Vagina (tissue), 2 donors: ENCODE data around the gene OSBPL10. TPM values are rescaled to one million over a fixed set of nuclear protein-coding genes. Genes with fewer than 3 reads are reported as not detected.

ENCODE experiments used
- DNase-seq, 2 donors: peaks; one replicate each; pipeline ENCODE4 v3.0.0-alpha.2; 2017; ENCODE audit errors: extremely low spot score in 2 of 2
- H3K27ac ChIP-seq: fragments of 200-600 bp; sonication (generic); one replicate; pipeline ENCODE4 v1.5.1; 2019
- H3K27me3 ChIP-seq: fragments of 200-600 bp; sonication (generic); one replicate; pipeline ENCODE4 v1.5.1; 2019
- H3K36me3 ChIP-seq, 2 donors: fragments of 200-600 bp; sonication (generic); one replicate each; pipeline ENCODE4 v1.5.1; 2017 to 2019
- H3K4me1 ChIP-seq: fragments of 200-600 bp; sonication (generic); one replicate; pipeline ENCODE4 v1.5.1; 2019
- H3K4me3 ChIP-seq, 2 donors: fragments of 200-600 bp; sonication (generic); 1 replicate in 1 of 2; 2 replicates in 1 of 2; pipeline ENCODE4 v1.5.1; 2016 to 2019
- H3K9me3 ChIP-seq: fragments of 200-600 bp; sonication (generic); one replicate; pipeline ENCODE4 v1.5.1; 2019
- CTCF ChIP-seq, 3 experiments: fragments of 450-650 bp in 2 of 3; fragments of 200-600 bp in 1 of 3; sonication (generic) in 1 of 3; IDR thresholded peaks; one replicate each; pipeline ENCODE4 v1.5.1; 2017 to 2019; ENCODE audit warnings: antibody characterized with exemption in 3 of 3, mild to moderate bottlenecking in 2 of 3, moderate library complexity in 2 of 3
- POLR2A ChIP-seq, 2 donors: fragments of 450-650 bp; IDR thresholded peaks; one replicate each; pipeline ENCODE4 v1.6.1; 2017; ENCODE audit warnings: antibody characterized with exemption in 2 of 2, mild to moderate bottlenecking in 2 of 2, moderate library complexity in 2 of 2
- POLR2AphosphoS5 ChIP-seq, 2 donors: sonication (generic); formaldehyde crosslinking; IDR thresholded peaks; one replicate each; pipeline ENCODE4 v1.9.0; 2017; ENCODE audit warnings: antibody characterized with exemption in 2 of 2, mild to moderate bottlenecking in 2 of 2, low read depth in 1 of 2; ENCODE audit not compliant: insufficient read depth in 1 of 2
- intact Hi-C: fragments of 100-400 bp; cut with DNase I; formaldehyde crosslinking; loops from one replicate; pipeline ENCODE4 v1.15.1; 2023
- total RNA-seq: library from RNA; depleted of rRNA; stranded (reverse); fragments of >200 nt; gene quantifications from one replicate; pipeline ENCODE4 v1.2.3, GENCODE V29; 2016

Gene OSBPL10
- total RNA-seq, 1 donor from 2014 or later: 33.9 TPM

GRCh38 chr3:31841515-31841914 is 139.5 kb downstream of the OSBPL10 start:
- DNase-seq: no peak
- Histone ChIP-seq H3K27me3 (no peaks in the 10 kb centered on the region), H3K9me3 (no peaks in the 10 kb centered on the region), H3K4me1 (peaks cover under 1% of the 10 kb centered on the region), H3K27ac (no peak overlapping the region), H3K4me3 (no peak overlapping the region), H3K36me3 (no peaks in the 10 kb centered on the region)
- no peak for TF ChIP-seq POLR2A (IDR thresholded peaks at IDR 0.05)
- no peak for TF ChIP-seq CTCF (IDR thresholded peaks at IDR 0.05)
- TF ChIP-seq POLR2AphosphoS5 (IDR thresholded peaks at IDR 0.05; ENCODE audit: insufficient read depth in 1 of 2, low read depth in 1 of 2): no peak
- intact Hi-C loops: no loop called here

GRCh38 chr3:31840252-31840651 is 140.8 kb downstream of the OSBPL10 start:
- no peaks in the 10 kb centered on the region for H3K27me3 ChIP-seq
- H3K4me1 ChIP-seq: peaks cover 6% of the 10 kb centered on the region
- no peaks in the 10 kb centered on the region for H3K36me3 ChIP-seq
- no peaks in the 10 kb centered on the region for H3K9me3 ChIP-seq
- no peak overlapping the region for H3K4me3 ChIP-seq
- DNase-seq: peak in 1 of 2 donors; percentile 11
- intact Hi-C loops: no loop called here
- H3K27ac ChIP-seq: no peak overlapping the region
- no peak for TF ChIP-seq POLR2A (IDR thresholded peaks at IDR 0.05)
- no peak for TF ChIP-seq CTCF (IDR thresholded peaks at IDR 0.05)

GRCh38 chr3:31839144-31839917 is 141.7 kb downstream of the OSBPL10 start:
- Histone ChIP-seq H3K36me3 (no peaks in the 10 kb centered on the region), H3K27ac (no peak overlapping the region), H3K9me3 (no peaks in the 10 kb centered on the region), H3K4me1 (peaks cover 6% of the 10 kb centered on the region), H3K27me3 (no peaks in the 10 kb centered on the region), H3K4me3 (no peak overlapping the region)
- TF ChIP-seq POLR2AphosphoS5 (IDR thresholded peaks at IDR 0.05; ENCODE audit: insufficient read depth in 1 of 2, low read depth in 1 of 2): no peak
- TF ChIP-seq POLR2A (IDR thresholded peaks at IDR 0.05): no peak
- no peak for TF ChIP-seq CTCF (IDR thresholded peaks at IDR 0.05)
- no peak for DNase-seq
- intact Hi-C loops: no loop called here

- DNase-seq: peak in 1 of 2 donors; percentile 34
- Histone ChIP-seq H3K4me1 (peaks cover 14% of the 10 kb centered on the region), H3K9me3 (no peaks in the 10 kb centered on the region), H3K27ac (no peak overlapping the region), H3K36me3 (no peaks in the 10 kb centered on the region), H3K4me3 (no peak overlapping the region), H3K27me3 (no peaks in the 10 kb centered on the region)
- TF ChIP-seq POLR2AphosphoS5 (IDR thresholded peaks at IDR 0.05; ENCODE audit: insufficient read depth in 1 of 2, low read depth in 1 of 2): no peak
- TF ChIP-seq POLR2A (IDR thresholded peaks at IDR 0.05): no peak
- no peak for TF ChIP-seq CTCF (IDR thresholded peaks at IDR 0.05)
- intact Hi-C loops: no loop called here
Measured at GRCh38 chr3:31836131-31837075, 144.7 kb downstream of the OSBPL10 start.
